NCI-H2196 treated with DMSO at 0.1 percent for 48 hours (cell line): ENCODE data around the gene MAD1L1.

ENCODE experiments used
- DNase-seq: peaks from one replicate; lab custom pipeline; 2025; ENCODE audit not compliant: unreplicated experiment; lab: John Stamatoyannopoulos, UW

Gene MAD1L1

GRCh38 chr7:1906087-1906830, 326.5 kb downstream of the MAD1L1 start:
- no peak for DNase-seq

- DNase-seq: no peak
Observed at GRCh38 chr7:1902231-1902855, 330.4 kb downstream of the MAD1L1 start.

GRCh38 chr7:1901431-1902210, 331.1 kb downstream of the MAD1L1 start:
- DNase-seq: no peak

- no peak for DNase-seq
Observed at GRCh38 chr7:1900847-1901246, 331.9 kb downstream of the MAD1L1 start.

- DNase-seq: no peak
Observed at GRCh38 chr7:1899951-1900762, 332.6 kb downstream of the MAD1L1 start.

DNA sequence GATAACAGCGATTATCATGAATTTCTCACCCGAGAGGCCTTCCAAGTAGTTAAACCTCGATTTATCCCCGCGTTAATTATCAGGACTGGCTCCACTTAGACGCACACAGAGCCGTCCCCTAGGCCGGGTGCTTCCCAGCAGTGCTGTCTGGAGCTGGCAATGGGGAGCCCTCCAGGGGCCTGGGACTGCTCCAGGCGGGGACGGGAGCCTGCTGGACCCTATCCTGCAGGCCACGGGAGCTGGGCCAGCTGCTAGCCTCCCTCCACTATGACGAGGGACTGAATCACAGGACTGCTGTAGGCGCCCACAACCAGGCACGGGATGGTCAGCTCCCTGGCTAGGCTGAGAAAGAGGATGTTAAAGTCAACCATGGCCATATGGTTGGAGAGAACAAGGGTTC, 333.5 kb downstream of the MAD1L1 start:
- no peak for DNase-seq

GRCh38 chr7:1898628-1899185, 334.0 kb downstream of the MAD1L1 start:
- no peak for DNase-seq

DNA sequence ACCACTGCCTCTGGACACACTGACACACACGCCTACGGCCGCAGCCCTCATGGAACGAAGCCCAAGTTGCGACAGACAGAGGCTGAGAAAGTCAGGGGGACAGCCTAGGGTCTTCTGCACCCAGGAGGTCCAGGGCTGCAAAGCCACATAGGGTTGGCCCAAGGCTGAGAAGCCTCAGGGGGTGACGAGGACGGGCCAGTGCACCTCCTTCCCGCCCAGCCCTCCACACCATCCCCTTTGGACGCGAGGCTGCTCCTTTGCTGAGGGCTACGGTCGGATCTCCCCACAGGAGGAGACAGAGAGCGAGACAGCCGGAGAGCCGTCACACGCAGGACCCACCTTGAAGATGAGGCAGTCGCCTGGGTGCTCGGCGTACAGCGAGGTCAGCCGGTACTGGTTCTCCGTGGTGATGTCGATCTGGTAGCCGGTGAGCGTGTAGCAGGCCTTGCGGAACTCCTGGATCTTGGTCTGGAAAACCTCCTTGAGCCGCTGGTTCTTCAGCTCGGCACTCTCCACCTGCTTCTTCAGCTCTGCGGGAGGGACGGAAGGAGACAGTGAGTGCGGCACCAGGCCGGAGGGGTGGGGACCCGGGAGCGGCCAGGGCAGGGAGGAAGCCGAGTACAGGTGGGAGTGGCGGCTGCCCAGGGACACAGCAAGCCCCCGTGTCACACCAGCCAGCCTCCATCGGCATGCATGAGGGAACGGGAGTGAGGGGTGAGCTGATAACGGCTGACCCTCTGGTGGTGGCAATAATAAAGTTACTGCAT, 334.7 kb downstream of the MAD1L1 start:
- no peak for DNase-seq

DNA sequence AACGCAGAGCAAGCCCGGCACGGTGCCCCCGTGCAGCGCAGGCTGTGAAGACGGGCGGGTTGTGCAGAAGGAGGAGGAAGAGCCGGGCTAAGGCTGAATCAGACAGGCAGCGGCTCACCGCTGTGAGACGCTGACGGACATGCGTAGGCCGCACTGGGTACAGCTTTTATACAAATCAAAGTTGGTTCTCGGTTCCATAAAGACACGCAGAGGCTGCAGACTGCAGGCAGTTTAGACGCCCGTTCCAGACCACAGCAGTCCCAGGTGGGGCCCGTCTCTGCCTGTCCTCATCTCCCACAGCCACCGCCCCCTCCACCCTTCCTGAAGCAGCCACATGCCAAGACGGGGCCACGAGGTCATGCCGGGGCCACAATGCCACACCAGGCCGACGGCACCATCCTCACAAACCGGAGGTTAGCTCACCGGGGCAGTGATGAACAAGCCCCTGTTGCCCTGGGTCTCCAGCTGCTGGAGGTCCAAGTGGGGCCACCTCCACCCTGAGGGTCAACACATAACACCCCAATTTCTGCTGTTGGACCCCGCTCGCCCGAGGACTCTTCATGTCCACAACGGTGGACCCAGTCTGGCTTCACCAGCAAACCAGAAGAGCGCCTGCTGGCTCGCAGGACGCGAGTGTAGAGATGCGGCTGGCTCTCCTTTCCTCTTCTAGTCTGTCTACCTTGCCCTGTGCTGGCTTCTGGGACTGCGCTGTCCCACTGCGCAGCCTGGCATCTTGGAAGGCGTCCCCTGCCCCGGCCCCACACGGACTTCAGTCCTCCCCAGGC, 335.5 kb downstream of the MAD1L1 start:
- DNase-seq: no peak

DNA sequence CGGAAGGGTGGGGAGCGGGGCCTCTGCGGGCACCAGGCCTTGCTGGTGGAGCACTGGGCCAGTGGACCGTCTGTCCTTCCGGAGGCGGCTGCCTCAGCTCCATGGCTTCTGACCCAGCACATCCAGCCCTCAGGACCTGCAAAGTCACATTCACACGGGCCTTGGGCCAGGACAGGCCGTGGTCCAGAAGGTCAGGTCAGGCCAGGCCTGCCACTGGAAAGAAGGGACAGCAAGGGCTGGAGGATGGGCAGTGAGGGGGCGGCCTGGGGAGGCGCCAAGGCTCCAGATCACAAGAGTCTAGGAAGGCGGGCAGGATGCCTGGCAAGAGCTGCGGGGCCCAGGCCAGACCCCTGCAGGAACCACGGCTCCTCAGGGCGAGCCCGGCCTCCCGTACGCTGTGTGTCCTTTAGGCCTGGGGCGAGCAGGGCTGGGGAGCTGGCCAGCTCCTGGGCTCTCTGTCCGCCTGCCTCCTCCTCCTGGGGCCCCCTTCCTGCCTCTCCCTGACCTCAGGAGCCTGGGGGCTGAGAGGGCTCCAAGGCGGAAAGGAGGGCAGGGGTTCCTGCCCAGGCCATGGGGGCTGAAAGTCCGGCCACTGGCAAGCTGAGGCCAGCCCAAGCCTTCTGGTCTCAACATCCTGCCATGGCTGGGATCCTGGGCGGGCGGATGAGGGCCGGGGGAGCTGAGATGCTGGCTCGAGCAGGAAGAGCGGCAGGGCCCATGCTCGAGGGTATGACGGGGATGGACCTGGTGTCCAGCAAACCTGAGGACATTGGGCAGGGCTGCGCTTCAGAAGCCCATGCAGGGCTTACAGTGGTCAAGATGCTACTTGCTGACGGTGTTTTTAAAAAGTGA, 336.9 kb downstream of the MAD1L1 start:
- DNase-seq: no peak

DNA sequence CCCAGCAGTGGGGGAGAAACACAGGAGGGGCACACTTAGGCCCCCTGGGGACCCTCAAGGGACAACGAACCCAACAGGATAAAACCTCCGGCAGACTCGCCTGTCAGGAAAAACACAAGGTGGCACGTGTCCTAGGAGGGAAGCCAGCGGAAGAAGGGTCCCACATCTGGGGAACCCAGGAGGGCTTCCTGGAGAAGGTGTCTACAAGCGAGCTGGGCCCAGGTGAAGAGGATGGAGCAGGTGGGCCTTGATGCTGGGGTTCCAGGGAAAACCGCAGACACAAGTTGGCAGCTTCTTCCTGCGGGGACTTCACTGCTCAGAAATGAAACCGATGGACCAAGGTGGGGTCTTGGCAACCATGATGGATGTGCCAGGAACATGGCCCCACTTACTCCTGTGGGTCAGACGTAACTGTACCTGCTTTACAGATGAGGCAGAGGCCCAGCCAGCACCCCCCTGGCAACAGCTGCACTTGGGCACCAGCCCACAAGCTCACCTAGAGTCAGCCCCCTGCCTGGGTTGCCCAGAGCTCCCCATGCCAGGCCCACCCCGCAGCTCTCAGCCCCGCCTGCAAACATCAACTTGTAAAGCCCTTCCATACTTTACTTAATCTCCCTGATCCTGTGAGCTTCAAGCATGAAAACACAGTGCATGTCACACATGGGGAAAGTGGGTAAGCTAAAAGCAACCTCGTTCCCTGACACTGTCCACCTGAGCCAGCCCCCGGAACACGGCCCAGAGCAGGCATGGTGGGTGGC, 337.7 kb downstream of the MAD1L1 start:
- no peak for DNase-seq

DNA sequence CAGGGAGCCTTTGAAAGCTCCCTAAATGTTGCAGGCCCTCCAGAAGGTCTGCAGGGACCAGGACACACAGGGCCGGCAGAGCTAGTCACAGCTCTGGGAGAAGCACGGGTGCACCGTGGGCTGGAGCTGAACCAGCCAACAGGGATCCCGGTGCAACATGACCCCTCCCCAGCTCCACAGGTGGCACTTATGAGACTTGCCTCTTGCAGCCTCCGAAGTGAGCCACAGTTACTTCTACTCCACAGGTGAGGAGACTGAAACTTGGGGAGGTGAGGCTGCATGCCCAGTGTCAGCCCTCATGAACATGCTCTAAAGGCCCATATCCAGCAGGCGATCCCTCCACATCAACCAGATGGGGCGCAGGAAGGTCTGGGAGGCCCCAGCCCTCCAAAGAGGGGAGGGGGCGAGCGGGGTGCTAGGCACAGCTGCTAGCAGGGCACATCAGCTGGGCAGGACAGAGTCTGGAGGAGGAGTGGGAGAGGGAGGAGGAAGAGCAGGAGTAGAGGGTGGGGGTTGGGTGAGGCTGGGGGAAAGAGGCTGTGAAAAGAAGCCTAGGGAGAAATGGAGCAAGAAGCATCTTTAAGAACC, 338.3 kb downstream of the MAD1L1 start:
- DNase-seq: no peak

- no peak for DNase-seq
Observed at GRCh38 chr7:1893451-1893850, 339.3 kb downstream of the MAD1L1 start.

DNA sequence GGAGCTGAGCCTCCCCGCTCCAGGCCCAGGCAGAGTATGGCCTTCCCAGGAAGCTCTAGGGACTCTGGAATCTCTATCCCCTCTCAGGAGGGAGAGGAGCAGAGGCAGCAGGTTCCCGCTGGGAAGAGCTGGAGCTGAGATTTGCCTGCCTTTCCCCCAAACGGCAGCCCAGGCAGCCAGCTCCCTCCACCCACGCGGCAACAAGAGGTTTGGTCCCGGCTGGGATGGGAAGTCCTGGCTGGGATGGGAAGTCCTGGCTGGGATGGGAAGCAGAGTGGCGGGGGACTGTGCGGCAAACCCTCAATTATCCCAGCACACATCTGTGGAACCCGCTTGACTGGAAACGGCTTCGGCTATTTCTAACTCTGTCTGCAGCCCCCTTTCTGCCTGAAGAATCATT, 339.7 kb downstream of the MAD1L1 start:
- DNase-seq: no peak

GRCh38 chr7:1892011-1892965, 340.5 kb downstream of the MAD1L1 start:
- no peak for DNase-seq
